Loucy (cell line): Measurements from ENCODE around the gene FKBP1A.
"Not testable (repeated sequence)": the region's sequence is repeated elsewhere in the genome, so short reads cannot be mapped to it uniquely, and the experiment has no call there.

ENCODE experiments used
- H2AFZ ChIP-seq: fragments of 200-600 bp; sonication (generic); 2 replicates; pipeline ENCODE4 v1.6.0; 2016; ENCODE audit warnings: antibody characterized with exemption, mild to moderate bottlenecking, low read length, moderate library complexity
- H3F3A ChIP-seq: fragments of 200-600 bp; 2 replicates; pipeline ENCODE4 v1.6.0; 2016; ENCODE audit warnings: antibody characterized with exemption, low read depth, mild to moderate bottlenecking
- H3K27me3 ChIP-seq: fragments of 200-600 bp; sonication (generic); 2 replicates; pipeline ENCODE4 v1.6.1; 2014; ENCODE audit warnings: low read length, mild to moderate bottlenecking; ENCODE audit not compliant: insufficient read depth, poor library complexity, severe bottlenecking
- H3K36me3 ChIP-seq: fragments of 200-600 bp; sonication (generic); 2 replicates; pipeline ENCODE4 v1.6.1; 2016; ENCODE audit warnings: low read length; ENCODE audit not compliant: insufficient read depth
- H3K4me1 ChIP-seq: fragments of 200-600 bp; sonication (generic); 2 replicates; pipeline ENCODE4 v1.5.1; 2014; ENCODE audit warnings: low read length, mild to moderate bottlenecking; ENCODE audit not compliant: insufficient read depth, poor library complexity, severe bottlenecking
- H3K4me2 ChIP-seq: fragments of 200-600 bp; sonication (generic); 2 replicates; pipeline ENCODE4 v1.6.0; 2014; ENCODE audit warnings: antibody characterized with exemption, low read length, low read depth, mild to moderate bottlenecking; ENCODE audit not compliant: poor library complexity, severe bottlenecking
- H3K4me3 ChIP-seq: fragments of 200-600 bp; sonication (generic); 2 replicates; pipeline ENCODE4 v1.5.1; 2014; ENCODE audit warnings: low read length, mild to moderate bottlenecking, mixed read lengths; ENCODE audit not compliant: poor library complexity, severe bottlenecking
- H3K79me2 ChIP-seq: fragments of 200-600 bp; sonication (generic); 2 replicates; pipeline ENCODE4 v1.6.1; 2014; ENCODE audit warnings: low read length; ENCODE audit not compliant: insufficient read depth
- H3K9ac ChIP-seq: fragments of 200-600 bp; sonication (generic); 2 replicates; pipeline ENCODE4 v1.6.0; 2014; ENCODE audit warnings: mild to moderate bottlenecking, low read depth, low read length, moderate library complexity; ENCODE audit not compliant: poor library complexity, severe bottlenecking
- H3K9me2 ChIP-seq: fragments of 200-600 bp; sonication (generic); replicated peaks from 2 replicates; pipeline ENCODE4 v1.6.1; 2016; ENCODE audit warnings: low read depth, low read length, mixed read lengths
- H3K9me3 ChIP-seq: fragments of 200-600 bp; sonication (generic); 2 replicates; pipeline ENCODE4 v1.6.1; 2014; ENCODE audit warnings: mild to moderate bottlenecking, antibody characterized with exemption, low read length, low read depth; ENCODE audit not compliant: insufficient read depth
- H4K20me1 ChIP-seq: fragments of 200-600 bp; sonication (generic); 2 replicates; pipeline ENCODE4 v1.6.0; 2014; ENCODE audit warnings: antibody characterized with exemption, low read length, mild to moderate bottlenecking; ENCODE audit not compliant: insufficient read depth, poor library complexity, severe bottlenecking
- EZH2phosphoT487 ChIP-seq: fragments of 200-600 bp; IDR thresholded peaks from 2 replicates; pipeline ENCODE4 v1.6.1; 2018; ENCODE audit warnings: antibody characterized with exemption, mild to moderate bottlenecking, moderate library complexity, borderline replicate concordance
- TF ChIP-seq, protein P1 (sequence below): fragments of 200-600 bp; sonication (generic); conservative IDR thresholded peaks from 2 replicates; pipeline ENCODE4 v1.5.1; 2014; ENCODE audit warnings: mild to moderate bottlenecking, antibody characterized with exemption, low read length

FKBP1A gene

DNA sequence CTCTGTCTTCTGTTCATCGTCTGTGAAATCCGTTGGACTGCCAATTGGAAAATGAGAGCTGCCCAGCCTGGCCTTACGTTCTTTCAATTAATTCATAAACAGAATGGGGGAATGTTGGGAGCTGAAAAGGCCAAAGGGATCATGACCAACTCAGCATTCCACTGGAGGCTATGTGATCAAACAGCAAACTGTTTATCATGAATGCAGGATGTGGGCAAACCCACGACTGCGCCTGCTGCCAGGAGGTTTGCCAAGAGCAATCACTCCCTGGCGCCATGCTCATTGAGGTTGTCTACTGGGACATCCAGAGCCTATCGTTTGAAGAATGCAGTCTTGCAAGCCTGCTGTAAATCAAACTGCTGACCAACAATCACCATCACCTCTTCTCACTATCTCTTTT lies 9.3 kb upstream of the FKBP1A start:
- H3K9me2 ChIP-seq = no peaks in the 10 kb centered on the region
- H3K4me1 ChIP-seq = peaks cover 4% of the 10 kb centered on the region
- no peak overlapping the region for H3K4me3 ChIP-seq
- TF ChIP-seq, protein P1, sequence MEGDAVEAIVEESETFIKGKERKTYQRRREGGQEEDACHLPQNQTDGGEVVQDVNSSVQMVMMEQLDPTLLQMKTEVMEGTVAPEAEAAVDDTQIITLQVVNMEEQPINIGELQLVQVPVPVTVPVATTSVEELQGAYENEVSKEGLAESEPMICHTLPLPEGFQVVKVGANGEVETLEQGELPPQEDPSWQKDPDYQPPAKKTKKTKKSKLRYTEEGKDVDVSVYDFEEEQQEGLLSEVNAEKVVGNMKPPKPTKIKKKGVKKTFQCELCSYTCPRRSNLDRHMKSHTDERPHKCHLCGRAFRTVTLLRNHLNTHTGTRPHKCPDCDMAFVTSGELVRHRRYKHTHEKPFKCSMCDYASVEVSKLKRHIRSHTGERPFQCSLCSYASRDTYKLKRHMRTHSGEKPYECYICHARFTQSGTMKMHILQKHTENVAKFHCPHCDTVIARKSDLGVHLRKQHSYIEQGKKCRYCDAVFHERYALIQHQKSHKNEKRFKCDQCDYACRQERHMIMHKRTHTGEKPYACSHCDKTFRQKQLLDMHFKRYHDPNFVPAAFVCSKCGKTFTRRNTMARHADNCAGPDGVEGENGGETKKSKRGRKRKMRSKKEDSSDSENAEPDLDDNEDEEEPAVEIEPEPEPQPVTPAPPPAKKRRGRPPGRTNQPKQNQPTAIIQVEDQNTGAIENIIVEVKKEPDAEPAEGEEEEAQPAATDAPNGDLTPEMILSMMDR = no peak
- no peak for TF ChIP-seq EZH2phosphoT487
- no peaks in the 10 kb centered on the region; the same call in 1 of the 2 replicates for H3K9me3 ChIP-seq
- H3K9ac ChIP-seq = no peak overlapping the region
- no peaks in the 10 kb centered on the region for H3K36me3 ChIP-seq
- H3K4me2 ChIP-seq = no peak overlapping the region
- H3K79me2 ChIP-seq = no peaks in the 10 kb centered on the region
- no peaks in the 10 kb centered on the region for H3K27me3 ChIP-seq
- no peak overlapping the region for H2AFZ ChIP-seq
- H4K20me1 ChIP-seq = no peaks in the 10 kb centered on the region
- H3F3A ChIP-seq = no peaks in the 10 kb centered on the region

DNA sequence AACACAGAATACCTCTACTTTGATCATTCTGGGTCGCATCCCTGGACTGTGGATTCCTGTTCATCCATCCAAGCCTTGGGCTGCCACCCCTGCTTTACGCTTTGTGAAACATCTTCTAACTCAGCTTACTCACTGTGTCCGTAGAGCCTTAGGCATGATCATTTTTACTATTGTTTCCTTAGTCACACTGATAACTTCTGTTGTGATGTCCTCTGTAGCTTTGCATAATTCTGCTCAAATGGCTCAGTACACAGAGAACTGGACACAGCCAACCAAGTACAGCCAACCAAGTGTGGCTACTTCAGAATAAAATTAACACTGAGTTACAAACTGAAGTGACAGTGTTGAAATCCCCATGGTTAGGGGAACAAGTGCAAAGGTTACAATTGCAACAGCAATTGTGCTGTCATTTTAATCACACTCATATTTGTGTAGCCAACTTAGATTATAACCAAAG lies 8.6 kb upstream of the FKBP1A start:
- peaks cover 11% of the 10 kb centered on the region for H3K4me1 ChIP-seq
- H3K27me3 ChIP-seq = no peaks in the 10 kb centered on the region
- no peaks in the 10 kb centered on the region for H3K9me2 ChIP-seq
- H4K20me1 ChIP-seq = no peaks in the 10 kb centered on the region
- no peaks in the 10 kb centered on the region for H3F3A ChIP-seq
- TF ChIP-seq, protein P1 = no peak
- TF ChIP-seq EZH2phosphoT487 = no peak
- no peaks in the 10 kb centered on the region for H3K36me3 ChIP-seq
- H3K4me3 ChIP-seq = no peak overlapping the region
- H3K4me2 ChIP-seq = no peak overlapping the region
- H3K9me3 ChIP-seq = no peaks in the 10 kb centered on the region; the same call in 1 of the 2 replicates
- no peak overlapping the region for H2AFZ ChIP-seq
- no peaks in the 10 kb centered on the region for H3K79me2 ChIP-seq
- H3K9ac ChIP-seq = no peak overlapping the region

DNA sequence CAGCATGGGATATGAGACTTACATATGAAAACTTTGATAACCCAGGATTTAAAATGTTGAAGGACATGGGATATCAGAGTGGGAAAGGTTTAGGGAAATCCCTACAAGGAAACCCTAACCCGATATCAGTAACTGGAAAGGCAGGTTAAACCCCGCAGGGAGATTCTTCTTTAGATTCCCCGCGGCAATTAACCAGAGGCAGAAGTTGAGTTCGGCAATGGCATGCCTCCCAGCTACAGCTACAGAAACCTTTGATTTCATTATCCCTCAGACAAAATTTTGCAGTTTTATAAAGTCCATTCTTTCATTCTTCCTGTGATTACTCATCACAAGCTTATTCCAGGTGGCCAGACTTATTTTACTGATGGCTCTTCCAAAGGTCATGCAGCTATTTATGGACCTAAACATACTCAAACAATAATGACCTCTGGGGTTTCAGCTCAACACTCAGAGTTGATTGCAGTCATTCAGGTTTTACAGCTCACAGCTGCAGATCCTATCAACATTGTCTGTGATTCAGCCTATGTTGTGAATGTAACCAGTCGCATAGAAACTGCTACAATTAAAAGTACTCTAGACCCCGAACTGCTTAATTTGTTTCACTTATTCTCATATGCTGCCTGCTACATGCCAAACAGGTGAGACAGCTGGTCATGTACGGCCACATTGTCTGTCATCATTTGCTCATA lies 7.0 kb upstream of the FKBP1A start:
- H3K27me3 ChIP-seq, H3K36me3 ChIP-seq, H3K9ac ChIP-seq, H3K9me3 ChIP-seq, H4K20me1 ChIP-seq, H3K9me2 ChIP-seq, H3K79me2 ChIP-seq, H3K4me2 ChIP-seq, H3K4me3 ChIP-seq, H3F3A ChIP-seq, H2AFZ ChIP-seq: not testable (repeated sequence)
- peaks cover 18% of the 10 kb centered on the region for H3K4me1 ChIP-seq

DNA sequence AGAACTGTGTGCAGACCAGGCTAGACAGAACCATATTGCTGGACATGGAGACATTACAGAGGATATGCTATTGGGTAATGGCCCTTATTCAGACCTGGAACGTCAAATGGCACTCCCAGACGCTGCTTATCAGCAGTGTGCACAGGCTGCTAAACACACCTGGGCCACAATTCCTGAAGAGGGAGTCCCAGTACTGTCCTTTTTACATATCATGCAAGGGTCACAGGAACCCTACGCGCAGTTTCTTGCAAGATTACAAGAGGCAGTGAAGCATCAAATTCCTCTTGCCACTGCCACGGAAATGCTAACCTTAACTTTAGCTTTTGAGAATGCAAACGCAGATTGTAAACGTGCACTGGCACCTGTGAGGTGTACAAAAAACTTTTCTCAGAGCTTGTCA lies 5.3 kb upstream of the FKBP1A start:
- H3K27me3 ChIP-seq, H4K20me1 ChIP-seq, H3F3A ChIP-seq, H3K9ac ChIP-seq, H3K79me2 ChIP-seq, H3K4me3 ChIP-seq, H3K4me2 ChIP-seq, H3K9me3 ChIP-seq, H2AFZ ChIP-seq, H3K9me2 ChIP-seq, H3K36me3 ChIP-seq: not testable (repeated sequence)
- peaks cover 27% of the 10 kb centered on the region for H3K4me1 ChIP-seq
